GM12801 (cell line): ENCODE results near the gene AP1G2.

ENCODE experiments used
- CTCF ChIP-seq: IDR thresholded peaks from one replicate; pipeline ENCODE4 v1.5.1; 2011; ENCODE audit warnings: control low read depth; ENCODE audit not compliant: insufficient read length; ENCODE audit errors: extremely low read depth

The AP1G2 gene

GRCh38 chr14:23610815-23611289 is 43.3 kb upstream of the AP1G2 start:
- no peak for TF ChIP-seq CTCF

GRCh38 chr14:23610090-23610814 is 42.7 kb upstream of the AP1G2 start:
- TF ChIP-seq CTCF = no peak

DNA sequence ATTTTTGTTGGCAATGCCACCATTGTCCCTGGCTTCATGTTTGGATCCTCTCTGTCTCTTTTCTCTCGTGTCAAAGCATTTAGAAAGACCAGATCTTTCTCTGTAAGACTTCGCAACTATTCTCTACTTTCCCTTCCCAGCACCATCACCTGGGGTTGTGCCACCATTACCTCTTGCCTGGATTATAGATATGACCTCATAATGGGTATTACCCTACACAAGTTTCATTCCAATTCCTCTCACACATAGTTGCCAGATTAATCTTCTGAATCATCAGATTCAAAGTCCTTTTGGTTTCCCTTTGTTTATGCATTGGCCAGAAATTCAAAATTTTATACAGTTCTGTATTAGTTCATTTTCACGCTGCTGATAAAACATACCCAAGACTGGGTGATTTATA is 41.4 kb upstream of the AP1G2 start:
- no peak for TF ChIP-seq CTCF

GRCh38 chr14:23608454-23608853 is 40.9 kb upstream of the AP1G2 start:
- TF ChIP-seq CTCF = no peak

DNA sequence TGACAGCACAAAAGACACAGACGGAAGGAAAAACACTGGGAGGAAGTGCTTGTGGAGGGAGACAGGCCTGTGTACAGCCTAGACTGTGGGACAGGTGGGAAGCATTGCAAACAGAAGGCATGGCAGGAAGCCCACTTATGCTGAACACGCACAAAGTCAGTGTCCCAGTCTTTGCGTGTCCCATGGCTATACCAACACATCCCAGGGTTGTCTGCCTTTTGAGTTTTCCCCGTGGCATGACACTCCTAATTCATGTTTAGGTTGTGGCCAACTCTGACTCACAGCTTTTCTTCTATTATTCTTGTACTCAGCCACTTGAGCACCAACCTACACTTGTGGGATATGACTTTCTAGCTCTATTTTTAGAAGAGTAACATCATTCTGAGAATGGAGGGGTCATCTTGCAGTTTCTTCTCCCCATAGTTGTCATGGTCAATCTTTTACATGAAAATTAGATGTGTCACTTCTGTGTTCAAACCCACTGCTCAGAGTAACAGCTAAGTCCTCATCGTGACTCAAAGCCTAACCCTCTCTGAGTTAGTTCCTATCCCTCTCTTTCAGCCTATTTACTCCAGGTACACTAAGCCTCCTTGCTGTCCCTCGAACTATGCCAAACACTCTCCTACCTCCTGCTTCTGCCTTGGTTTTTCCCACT is 38.5 kb upstream of the AP1G2 start:
- no peak for TF ChIP-seq CTCF

DNA sequence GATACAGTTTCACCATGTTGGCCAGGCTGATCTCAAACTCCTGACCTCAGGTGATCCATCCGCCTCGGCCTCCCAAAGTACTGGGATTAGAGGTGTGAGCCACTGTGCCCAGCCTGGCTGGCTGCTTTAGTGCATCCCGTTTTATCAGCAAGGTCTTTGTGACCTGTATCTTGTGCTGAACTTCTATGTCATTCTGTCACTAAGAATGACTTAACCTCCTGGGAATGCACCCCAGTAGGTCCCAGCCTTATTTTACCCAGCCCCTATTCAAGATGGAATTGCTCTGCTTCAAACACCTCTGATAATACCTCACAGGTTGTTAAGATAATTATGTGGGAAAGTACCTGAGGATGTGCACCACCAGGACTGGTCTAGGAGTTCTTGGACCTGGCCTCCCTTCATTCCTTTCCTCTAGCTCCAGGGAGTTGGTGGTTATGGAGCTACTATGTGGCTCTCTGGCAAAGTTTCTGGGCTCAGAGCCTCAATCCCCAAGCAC is 37.1 kb upstream of the AP1G2 start:
- no peak for TF ChIP-seq CTCF

DNA sequence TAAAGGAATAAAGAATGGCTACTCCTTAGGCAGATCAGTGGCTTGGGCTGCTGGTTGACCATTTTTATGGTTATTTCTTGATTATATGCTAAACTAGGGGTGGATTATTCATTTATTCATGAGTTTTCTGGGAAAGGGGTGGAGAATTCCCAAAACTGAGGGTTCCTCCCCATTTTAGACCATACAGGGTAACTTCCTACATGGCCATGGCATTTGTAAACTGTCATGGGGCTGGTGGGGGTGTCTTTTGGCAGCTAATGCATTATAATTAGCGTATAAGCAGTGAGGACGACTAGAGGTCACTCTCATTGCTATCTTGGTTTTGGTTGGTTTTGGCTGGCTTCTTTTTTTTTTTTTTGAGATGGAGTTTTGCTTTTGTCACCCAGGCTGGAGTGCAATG is 36.6 kb upstream of the AP1G2 start:
- TF ChIP-seq CTCF = no peak
